Fibroblast of villous mesenchyme (primary cell): ENCODE measurements around the gene ELAVL1. TPM values are rescaled to one million over a fixed set of nuclear protein-coding genes. Genes with fewer than 3 reads are reported as not detected.

ENCODE experiments used
- DNase-seq: peaks from one replicate; pipeline ENCODE4 v3.0.0-alpha.2; 2010; ENCODE audit warnings: low read depth
- H3K4me3 ChIP-seq: 2 replicates; pipeline ENCODE4 v1.5.1; 2011; ENCODE audit warnings: low read depth, mild to moderate bottlenecking, low read length
- total RNA-seq: library from RNA; depleted of rRNA; stranded (reverse); fragments of >200 nt; gene quantifications from 2 replicates; pipeline ENCODE4 v1.2.3, GENCODE V29; 2012
- TF ChIP-seq, protein P1 (sequence below): IDR thresholded peaks from 2 replicates; pipeline ENCODE4 v1.5.1; 2012; ENCODE audit warnings: low read depth, mild to moderate bottlenecking, low read length; ENCODE audit not compliant: insufficient read depth

The ELAVL1 gene
- total RNA-seq, 1 donor: 26.8 TPM

- no peak for DNase-seq
- TF ChIP-seq, protein P1, sequence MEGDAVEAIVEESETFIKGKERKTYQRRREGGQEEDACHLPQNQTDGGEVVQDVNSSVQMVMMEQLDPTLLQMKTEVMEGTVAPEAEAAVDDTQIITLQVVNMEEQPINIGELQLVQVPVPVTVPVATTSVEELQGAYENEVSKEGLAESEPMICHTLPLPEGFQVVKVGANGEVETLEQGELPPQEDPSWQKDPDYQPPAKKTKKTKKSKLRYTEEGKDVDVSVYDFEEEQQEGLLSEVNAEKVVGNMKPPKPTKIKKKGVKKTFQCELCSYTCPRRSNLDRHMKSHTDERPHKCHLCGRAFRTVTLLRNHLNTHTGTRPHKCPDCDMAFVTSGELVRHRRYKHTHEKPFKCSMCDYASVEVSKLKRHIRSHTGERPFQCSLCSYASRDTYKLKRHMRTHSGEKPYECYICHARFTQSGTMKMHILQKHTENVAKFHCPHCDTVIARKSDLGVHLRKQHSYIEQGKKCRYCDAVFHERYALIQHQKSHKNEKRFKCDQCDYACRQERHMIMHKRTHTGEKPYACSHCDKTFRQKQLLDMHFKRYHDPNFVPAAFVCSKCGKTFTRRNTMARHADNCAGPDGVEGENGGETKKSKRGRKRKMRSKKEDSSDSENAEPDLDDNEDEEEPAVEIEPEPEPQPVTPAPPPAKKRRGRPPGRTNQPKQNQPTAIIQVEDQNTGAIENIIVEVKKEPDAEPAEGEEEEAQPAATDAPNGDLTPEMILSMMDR: no peak
- H3K4me3 ChIP-seq: no peak overlapping the region
These were observed 91.3 kb downstream of the ELAVL1 start for GRCh38 chr19:7914099-7914498.

- no peak overlapping the region for H3K4me3 ChIP-seq
- DNase-seq: no peak
These were observed 91.8 kb downstream of the ELAVL1 start for GRCh38 chr19:7913652-7914051.

DNA sequence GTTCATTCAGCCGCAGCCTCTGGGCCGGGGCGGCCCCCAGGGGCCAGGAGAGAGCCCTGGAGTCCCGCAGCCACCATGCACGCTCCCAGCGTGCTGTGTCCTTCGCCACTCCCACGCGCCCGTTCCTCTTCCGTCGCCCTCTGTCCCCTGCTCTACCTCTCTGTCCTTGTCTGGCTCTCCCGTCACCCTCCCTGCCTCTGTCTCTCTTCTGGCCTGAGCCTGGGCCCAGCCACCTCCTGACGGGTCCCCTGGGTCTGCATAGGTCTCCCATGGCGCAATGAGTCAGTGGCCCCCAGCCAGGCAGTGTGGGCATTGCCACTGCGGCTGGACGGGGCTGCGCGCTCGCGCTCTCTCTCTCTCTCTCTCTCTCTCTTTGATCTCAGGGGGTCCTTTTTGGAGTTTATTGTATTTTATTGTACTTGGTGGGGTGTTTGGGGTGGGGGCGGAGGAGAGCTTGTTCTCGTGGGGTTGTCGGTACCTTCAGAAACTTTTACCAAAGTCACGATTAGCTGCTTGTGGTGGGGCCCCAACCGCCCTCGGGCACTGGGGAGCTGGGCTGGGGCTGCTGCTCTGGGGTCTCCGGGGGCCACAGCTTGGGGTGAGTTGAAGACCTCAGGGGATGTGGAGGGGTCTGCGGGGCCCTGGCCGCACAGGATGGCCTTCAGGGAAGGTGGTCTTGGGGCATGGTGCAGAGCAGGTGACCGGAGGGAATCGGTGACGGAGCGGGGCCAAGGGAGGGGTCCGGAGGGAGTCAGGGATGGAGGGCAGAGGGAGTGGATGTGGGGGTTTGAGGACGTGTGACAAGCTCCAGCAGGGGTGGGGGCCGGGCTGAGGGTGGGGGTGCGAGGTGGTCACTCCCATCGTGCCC is 92.5 kb downstream of the ELAVL1 start:
- H3K4me3 ChIP-seq: no peak overlapping the region
- TF ChIP-seq, protein P1: no peak
- no peak for DNase-seq

More at GRCh38 chr19:7913652-7914051, 91.8 kb downstream of the ELAVL1 start:
- TF ChIP-seq, protein P1: no peak

GRCh38 chr19:7912144-7912696 is 93.2 kb downstream of the ELAVL1 start:
- no peak for DNase-seq
- TF ChIP-seq, protein P1: no peak
- no peak overlapping the region for H3K4me3 ChIP-seq

GRCh38 chr19:7911508-7912143 is 93.8 kb downstream of the ELAVL1 start:
- H3K4me3 ChIP-seq: no peak overlapping the region
- DNase-seq: no peak
- TF ChIP-seq, protein P1: no peak

DNA sequence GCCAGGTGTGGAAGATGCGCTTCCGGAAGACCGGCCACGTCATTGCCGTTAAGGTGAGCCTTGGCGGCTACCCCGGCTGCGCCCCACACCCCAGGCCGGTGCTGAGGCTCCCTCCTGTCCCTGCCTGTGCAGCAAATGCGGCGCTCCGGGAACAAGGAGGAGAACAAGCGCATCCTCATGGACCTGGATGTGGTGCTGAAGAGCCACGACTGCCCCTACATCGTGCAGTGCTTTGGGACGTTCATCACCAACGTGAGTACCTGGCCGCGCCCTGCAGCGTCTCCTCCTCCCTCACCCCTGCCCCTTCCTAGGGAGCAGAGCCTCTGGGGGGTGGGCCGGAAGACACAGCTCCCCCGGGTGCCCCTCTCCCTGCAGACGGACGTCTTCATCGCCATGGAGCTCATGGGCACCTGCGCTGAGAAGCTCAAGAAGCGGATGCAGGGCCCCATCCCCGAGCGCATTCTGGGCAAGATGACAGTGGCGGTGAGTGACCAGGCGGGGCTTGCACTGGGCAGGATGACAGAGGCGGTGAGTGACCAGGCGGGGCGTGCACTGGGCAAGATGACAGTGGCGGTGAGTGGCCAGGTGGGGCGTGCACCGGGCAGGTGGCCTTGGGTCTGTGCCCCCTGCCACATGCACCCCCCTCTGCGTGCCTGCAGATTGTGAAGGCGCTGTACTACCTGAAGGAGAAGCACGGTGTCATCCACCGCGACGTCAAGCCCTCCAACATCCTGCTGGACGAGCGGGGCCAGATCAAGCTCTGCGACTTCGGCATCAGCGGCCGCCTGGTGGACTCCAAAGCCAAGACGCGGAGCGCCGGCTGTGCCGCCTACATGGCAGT is 94.9 kb downstream of the ELAVL1 start:
- no peak overlapping the region for H3K4me3 ChIP-seq
- TF ChIP-seq, protein P1: no peak
- no peak for DNase-seq
